HepG2 (cell line): ENCODE results near the gene FN1. TPM values are rescaled to one million over a fixed set of nuclear protein-coding genes. Genes with fewer than 3 reads are reported as not detected.

ENCODE experiments used
- ATAC-seq: fragments of 200-7000 bp; cut with Tn5 transposase; 3 replicates; pipeline ENCODE4 v1.9.1; 2020; ENCODE audit warnings: mild to moderate bottlenecking, moderate library complexity
- BruUV-seq: library from RNA; stranded (reverse); fragments of 400-500 nt; replicated peaks from 2 replicates; lab custom pipeline; 2021; lab: Mats Ljungman, UMichigan
- CTCF ChIA-PET: fragments of 300-600 bp; formaldehyde crosslinking; extraction: SDS; loops from one replicate; lab custom pipeline; 2021; ENCODE audit warnings: low total read pairs, inconsistent platforms, low intra/inter-chr PET ratio; lab: Yijun Ruan, JAX
- POLR2A ChIA-PET: fragments of 350-600 bp; sonication (Branson Sonifier 250); formaldehyde crosslinking; loops from one replicate; lab custom pipeline; 2020; ENCODE audit warnings: antibody characterized with exemption, inconsistent platforms; lab: Yijun Ruan, JAX
- DNase-seq: peaks from one replicate; pipeline ENCODE4 v3.0.0-alpha.2; 2015; ENCODE audit warnings: low spot score
- FAIRE-seq: peaks from 3 replicates; lab custom pipeline; 2011; peaks lifted over from hg19 to GRCh38; lab: Jason Lieb, UNC
- H2AFZ ChIP-seq: one replicate; pipeline ENCODE4 v1.6.1; 2011; ENCODE audit warnings: low read length, inconsistent platforms
- H3K27ac ChIP-seq: fragments of 300-600 bp; 3 replicates; pipeline ENCODE4 v1.8.0; 2011; ENCODE audit warnings: mixed run types, mild to moderate bottlenecking, mixed read lengths, low read length, inconsistent platforms; ENCODE audit not compliant: insufficient read depth; ENCODE audit errors: extremely low read length
- H3K27me3 ChIP-seq, 2 experiments: fragments of 200-600 bp in 1 of 2; 2 replicates in 1 of 2; 3 replicates in 1 of 2; pipeline versions ENCODE4 v1.6.0 to v1.8.0; 2011; ENCODE audit warnings: low read length in 2 of 2, mild to moderate bottlenecking in 2 of 2, moderate library complexity in 2 of 2, inconsistent platforms in 1 of 2; ENCODE audit not compliant: insufficient read depth in 2 of 2, control insufficient read depth in 1 of 2
- H3K36me3 ChIP-seq, 2 experiments: fragments of 200-600 bp in 1 of 2; replicated peaks in 1 of 2; 2 replicates in 1 of 2; 3 replicates in 1 of 2; pipeline versions ENCODE4 v1.5.1 to v1.8.0; 2011; ENCODE audit warnings: low read length in 2 of 2, inconsistent platforms in 1 of 2; ENCODE audit not compliant: insufficient read depth in 2 of 2, control insufficient read depth in 1 of 2
- H3K4me1 ChIP-seq: 2 replicates; pipeline ENCODE4 v1.5.1; 2012; ENCODE audit warnings: low read length, inconsistent platforms; ENCODE audit not compliant: insufficient read depth
- H3K4me2 ChIP-seq: 2 replicates; pipeline ENCODE4 v1.6.0; 2011; ENCODE audit warnings: low read depth, low read length, inconsistent platforms
- H3K4me3 ChIP-seq, 3 experiments: fragments of 200-600 bp in 1 of 3; sonication (generic), shearing (Covaris generic) in 1 of 3; replicated peaks in 1 of 3; 2 replicates each; pipeline ENCODE4 v1.5.1; 2011 to 2016; ENCODE audit warnings: low read length in 3 of 3, inconsistent platforms in 2 of 3, low read depth in 2 of 3, mild to moderate bottlenecking in 2 of 3, control low read depth in 1 of 3, mixed read lengths in 1 of 3; ENCODE audit not compliant: insufficient read depth in 1 of 3
- H3K79me2 ChIP-seq: one replicate; pipeline ENCODE4 v1.6.1; 2011; ENCODE audit warnings: low read length, inconsistent platforms; ENCODE audit not compliant: insufficient read depth
- H3K9ac ChIP-seq: 2 replicates; pipeline ENCODE4 v1.6.0; 2011; ENCODE audit warnings: mild to moderate bottlenecking, low read depth, low read length, inconsistent platforms; ENCODE audit not compliant: insufficient read depth
- H3K9me3 ChIP-seq: 2 replicates; pipeline ENCODE4 v1.5.1; 2012; ENCODE audit warnings: mild to moderate bottlenecking, low read length
- H4K20me1 ChIP-seq: 2 replicates; pipeline ENCODE4 v1.6.0; 2011; ENCODE audit warnings: inconsistent platforms, mild to moderate bottlenecking, low read length, moderate library complexity; ENCODE audit not compliant: insufficient read depth
- AGO2 ChIP-seq: fragments of 200-400 bp; formaldehyde crosslinking; optimal IDR thresholded peaks from 2 replicates; pipeline ENCODE3; 2017; ENCODE audit warnings: mild to moderate bottlenecking, low read depth, low read length, moderate library complexity
- AKNA ChIP-seq: sonication (generic); formaldehyde crosslinking; IDR thresholded peaks from 2 replicates; pipeline ENCODE4 v1.4.0; 2020; ENCODE audit warnings: missing genetic modification reagents, borderline replicate concordance
- FOSL2 ChIP-seq: sonication (generic); formaldehyde crosslinking; IDR thresholded peaks from 2 replicates; pipeline ENCODE4 v1.4.0; 2020; ENCODE audit warnings: missing genetic modification reagents
- NCOA5 ChIP-seq: sonication (generic); formaldehyde crosslinking; IDR thresholded peaks from 2 replicates; pipeline ENCODE4 v1.4.0; 2020; ENCODE audit warnings: missing genetic modification reagents
- RBM22 ChIP-seq: fragments of 200-400 bp; formaldehyde crosslinking; optimal IDR thresholded peaks from 2 replicates; pipeline ENCODE3; 2017; ENCODE audit warnings: mild to moderate bottlenecking, low read length, moderate library complexity
- SKIL ChIP-seq: sonication (generic); formaldehyde crosslinking; IDR thresholded peaks from 2 replicates; pipeline ENCODE4 v1.8.0; 2022; ENCODE audit warnings: missing genetic modification reagents, mild to moderate bottlenecking, moderate library complexity, borderline replicate concordance
- SMARCE1 ChIP-seq: fragments of 450-650 bp; IDR thresholded peaks from 2 replicates; pipeline ENCODE4 v1.6.1; 2017; ENCODE audit warnings: borderline replicate concordance
- TOPORS ChIP-seq: sonication (generic); formaldehyde crosslinking; IDR thresholded peaks from 2 replicates; pipeline ENCODE4 v1.8.0; 2023; ENCODE audit warnings: mild to moderate bottlenecking, missing genetic modification reagents
- XBP1 ChIP-seq: sonication (generic); formaldehyde crosslinking; IDR thresholded peaks from 2 replicates; pipeline ENCODE4 v1.5.0; 2020; ENCODE audit warnings: missing genetic modification reagents
- ZBTB14 ChIP-seq: sonication (generic); formaldehyde crosslinking; IDR thresholded peaks from 2 replicates; pipeline ENCODE4 v1.4.0; 2020; ENCODE audit warnings: missing genetic modification reagents
- ZNF574 ChIP-seq: sonication (generic); formaldehyde crosslinking; IDR thresholded peaks from 2 replicates; pipeline ENCODE4 v1.4.0; 2020; ENCODE audit warnings: missing genetic modification reagents
- ZNF614 ChIP-seq: IDR thresholded peaks from 2 replicates; pipeline ENCODE4 v1.6.1; 2018; ENCODE audit warnings: missing biosample characterization, missing genetic modification reagents, inconsistent platforms, borderline replicate concordance
- ZNF674 ChIP-seq: sonication (generic); formaldehyde crosslinking; IDR thresholded peaks from 2 replicates; pipeline ENCODE4 v1.5.0; 2020; ENCODE audit warnings: low read depth, mild to moderate bottlenecking, missing genetic modification reagents
- in situ Hi-C: cut with HindIII; loops from 2 replicates; pipeline ENCODE4 v1.10.0; 2017; ENCODE audit warnings: low pct_unique_long_range_greater_than_20kb; ENCODE audit not compliant: extremely low pct_ligation_motif_present
- intact Hi-C: fragments of 100-400 bp; cut with micrococcal nuclease; formaldehyde crosslinking; loops from one replicate; pipeline ENCODE4 v1.10.0; 2022; ENCODE audit not compliant: unreplicated experiment
- polyA plus RNA-seq, 8 experiments: library from polyadenylated mRNA; depleted of rRNA in 3 of 8; stranded (reverse) in 7 of 8; unstranded in 1 of 8; fragments of >200 nt; fragmentation: Illumina TruSeq in 4 of 8; extraction: Trizol in 4 of 8; gene quantifications; 2 replicates each; pipeline versions ENCODE4 v1.2.1 to v1.2.3, GENCODE V29; 2011 to 2016; ENCODE audit warnings: low read depth in 4 of 8, missing spikeins in 1 of 8, mixed read lengths in 1 of 8; ENCODE audit not compliant: insufficient read depth in 1 of 8
- total RNA-seq, 5 experiments: library from RNA; depleted of rRNA; stranded (reverse); fragments of >200 nt; fragmentation: Illumina TruSeq; extraction: Trizol; gene quantifications; 2 replicates each; pipeline ENCODE4 v1.2.3, GENCODE V29; 2016; ENCODE audit warnings: low read depth in 1 of 5

Gene FN1
- total and polyA plus RNA-seq, 2 of the 13 experiments (the other 11 are each of a cell fraction or from before 2014, with no cell fraction given) = 1,847 to 6,471 TPM

GRCh38 chr2:215392164-215392563 lies 43.7 kb downstream of the FN1 start:
- H3K36me3 ChIP-seq = peaks cover 54 to 96% of the 10 kb centered on the region in 2 experiments
- no peaks in the 10 kb centered on the region for H3K79me2 ChIP-seq
- no peaks in the 10 kb centered on the region for H3K4me1 ChIP-seq
- ChIA-PET CTCF (no interaction called here), POLR2A (no interaction called here)
- no peak overlapping the region for H3K9ac ChIP-seq
- FAIRE-seq (no peak), DNase-seq (no peak), ATAC-seq (no peak)
- H3K4me3 ChIP-seq = no peak overlapping the region
- intact Hi-C loops (no loop called here), in situ Hi-C loops (no loop called here)
- peak overlapping the region; percentile 3 for H3K27ac ChIP-seq
- H4K20me1 ChIP-seq = peaks cover 14% of the 10 kb centered on the region
- H3K9me3 ChIP-seq = no peaks in the 10 kb centered on the region
- H2AFZ ChIP-seq = no peak overlapping the region
- no peaks in the 10 kb centered on the region for H3K27me3 ChIP-seq
- BruUV-seq = TSS peak; percentile 21
- no peak overlapping the region for H3K4me2 ChIP-seq
- TF ChIP-seq RBM22 (peak; percentile 97), XBP1 (CRISPR knock-in tag) (no peak), ZNF614 (no peak), ZNF574 (CRISPR knock-in tag) (no peak), FOSL2 (CRISPR knock-in tag) (no peak), AGO2 (peak; percentile 81), ZNF674 (CRISPR knock-in tag) (no peak), NCOA5 (CRISPR knock-in tag) (0 out of 2 replicates have a peak, but pooled peaks have one; percentile 33), SMARCE1 (no peak), AKNA (CRISPR knock-in tag) (0 out of 2 replicates have a peak, but pooled peaks have one; percentile 37), ZBTB14 (CRISPR knock-in tag) (no peak), SKIL (no peak), TOPORS (CRISPR knock-in tag) (no peak)
